NCI-H2171 treated with DMSO at 0.1 percent for 48 hours (cell line): ENCODE results near the gene XRCC4.

Experiments
- DNase-seq: peaks from one replicate; lab custom pipeline; 2025; lab: John Stamatoyannopoulos, UW

XRCC4 gene

DNA sequence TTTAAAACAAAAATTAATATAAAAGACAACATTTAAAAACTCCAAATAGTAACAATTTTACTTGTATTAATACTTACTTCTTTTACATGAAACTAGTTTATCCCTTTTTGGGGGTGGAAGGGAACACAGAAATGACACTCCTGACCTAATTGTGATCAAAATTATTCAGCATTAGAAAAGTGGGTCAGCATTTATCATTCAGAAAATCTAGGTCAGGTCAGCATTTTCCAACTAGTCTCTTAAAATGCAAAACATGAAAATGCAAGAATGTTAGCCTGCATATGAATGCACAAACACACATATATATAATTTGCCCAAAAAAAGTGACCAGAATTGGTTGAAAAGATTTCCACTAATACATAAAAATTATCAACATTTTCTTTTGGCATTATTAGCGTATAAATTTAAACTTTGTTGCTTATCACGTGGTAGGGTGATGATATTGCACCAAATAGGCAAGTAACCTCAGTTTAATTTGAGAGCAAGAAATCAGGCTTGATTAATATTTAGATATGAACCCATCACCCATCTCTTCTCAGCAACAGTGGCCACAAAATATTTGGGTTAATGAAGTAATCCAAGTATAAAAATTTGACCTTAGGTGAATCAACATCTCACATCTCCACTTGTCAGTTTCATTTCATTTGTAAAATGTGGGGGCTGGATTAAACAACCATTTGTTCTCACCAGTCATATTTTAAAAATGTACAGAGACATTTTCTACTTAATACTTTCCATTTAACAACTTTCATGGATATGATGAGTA is 5.9 kb upstream of the XRCC4 start:
- no peak for DNase-seq

DNA sequence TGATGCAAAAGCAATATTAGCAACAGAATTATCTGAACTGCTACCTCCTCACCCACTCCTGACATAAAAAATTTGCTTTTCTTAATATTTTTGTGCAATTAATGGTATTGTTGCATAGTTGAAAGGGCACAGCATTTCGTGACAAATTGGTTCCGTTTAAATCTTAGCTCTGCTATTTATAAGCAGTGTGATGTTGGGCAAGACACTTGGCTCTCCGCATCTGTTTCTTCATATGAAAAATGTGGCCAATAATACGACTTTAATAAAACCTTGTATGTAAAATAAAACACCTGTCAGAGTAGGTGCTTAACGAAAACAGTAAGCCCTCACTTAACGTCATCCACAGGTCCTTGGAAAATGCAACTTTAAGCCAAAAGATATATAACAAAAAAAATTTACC is 4.4 kb upstream of the XRCC4 start:
- DNase-seq: no peak

GRCh38 chr5:83077662-83078261 is 415 bp downstream of the XRCC4 start:
- DNase-seq: no peak

DNA sequence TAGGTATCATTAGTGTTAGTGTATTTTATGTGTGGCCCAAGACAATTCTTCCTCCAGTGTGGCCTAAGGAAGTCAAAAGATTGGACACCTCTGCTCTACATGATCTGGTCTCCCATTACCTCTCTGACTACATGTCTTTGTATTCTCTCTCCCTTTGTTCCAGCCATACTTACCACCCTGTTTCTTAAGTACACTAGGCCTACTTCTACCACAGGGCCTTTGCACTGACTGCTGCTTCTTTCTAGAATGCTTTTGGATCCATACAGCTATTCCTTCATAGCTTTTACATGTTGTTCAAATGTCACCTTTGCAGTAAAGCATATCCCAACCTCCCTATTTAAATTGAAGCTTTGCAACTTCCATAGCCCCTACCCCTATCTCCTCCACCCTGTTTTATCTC is 5.4 kb downstream of the XRCC4 start:
- DNase-seq: no peak

DNA sequence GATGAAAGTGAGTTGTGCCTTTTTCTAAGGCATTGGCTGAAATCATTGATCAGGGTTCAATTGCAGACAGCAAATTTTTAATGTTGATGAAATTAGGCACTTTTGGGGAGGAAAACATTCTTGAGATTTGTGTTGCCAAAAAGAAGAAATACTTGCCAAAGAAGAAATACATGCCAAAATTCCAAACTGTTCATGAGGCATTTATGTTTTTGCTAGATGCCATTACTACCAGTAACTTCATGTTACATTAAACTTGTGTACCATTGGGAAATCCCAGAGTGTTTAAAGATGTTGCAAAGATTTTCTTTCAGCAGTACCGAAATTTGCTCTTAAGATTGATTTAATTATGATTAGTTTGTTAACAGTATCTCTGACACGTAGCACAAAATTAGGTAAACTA is 7.0 kb downstream of the XRCC4 start:
- no peak for DNase-seq

DNA sequence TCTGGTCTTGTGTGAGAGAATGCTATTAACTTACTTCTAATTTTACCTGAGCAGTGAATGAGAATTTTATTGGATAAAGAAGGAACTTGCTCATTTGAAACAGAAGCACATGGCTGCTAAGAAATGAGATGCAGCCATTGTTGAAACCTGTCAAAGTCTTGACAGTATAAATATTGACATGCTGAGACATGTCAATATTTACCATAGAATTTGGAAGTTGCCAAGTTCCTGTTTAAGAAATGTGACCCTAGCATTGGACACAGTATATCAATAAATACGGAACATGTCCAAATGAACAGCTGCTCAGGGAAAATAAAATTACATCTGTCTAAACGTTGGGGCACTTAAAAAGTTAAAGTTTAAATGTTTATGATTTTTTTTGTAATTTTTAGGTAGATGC is 7.8 kb downstream of the XRCC4 start:
- no peak for DNase-seq

DNA sequence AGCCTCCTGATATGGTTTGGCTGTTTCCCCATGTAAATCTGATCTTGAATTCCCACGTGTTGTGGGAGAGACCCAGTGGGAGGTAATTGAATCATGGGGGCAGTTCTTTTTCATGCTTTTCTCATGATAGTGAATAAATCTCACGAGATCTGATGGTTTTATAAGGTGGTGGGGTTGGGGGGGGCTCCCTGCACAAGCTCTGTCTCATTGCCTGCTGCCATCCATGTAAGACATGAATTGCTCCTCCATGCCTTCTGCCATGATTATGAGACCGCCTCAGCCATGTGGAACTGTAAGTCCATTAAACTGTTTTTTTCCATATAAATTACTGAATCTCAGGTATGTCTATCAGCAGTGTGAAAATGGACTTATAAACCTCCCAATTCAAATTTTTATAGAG is 12.8 kb downstream of the XRCC4 start:
- no peak for DNase-seq

DNA sequence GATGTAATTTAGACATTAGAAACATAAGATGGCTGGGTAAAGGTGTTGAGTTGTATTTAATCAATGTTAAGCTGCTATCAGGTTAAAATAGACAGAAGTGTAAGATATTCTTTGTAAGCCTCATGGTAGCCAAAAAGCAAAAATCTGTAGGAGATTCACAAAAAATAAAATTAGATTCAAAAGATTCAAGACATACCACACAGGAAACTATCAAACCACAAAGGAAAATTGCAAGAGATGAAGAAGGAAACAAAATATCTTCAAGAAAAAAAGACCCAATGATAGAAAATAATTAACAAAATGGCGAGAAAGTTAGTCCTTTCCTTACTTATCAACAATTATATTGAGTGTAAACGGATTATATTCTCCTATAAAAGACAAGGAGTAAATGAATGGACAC is 15.3 kb downstream of the XRCC4 start:
- DNase-seq: no peak

DNA sequence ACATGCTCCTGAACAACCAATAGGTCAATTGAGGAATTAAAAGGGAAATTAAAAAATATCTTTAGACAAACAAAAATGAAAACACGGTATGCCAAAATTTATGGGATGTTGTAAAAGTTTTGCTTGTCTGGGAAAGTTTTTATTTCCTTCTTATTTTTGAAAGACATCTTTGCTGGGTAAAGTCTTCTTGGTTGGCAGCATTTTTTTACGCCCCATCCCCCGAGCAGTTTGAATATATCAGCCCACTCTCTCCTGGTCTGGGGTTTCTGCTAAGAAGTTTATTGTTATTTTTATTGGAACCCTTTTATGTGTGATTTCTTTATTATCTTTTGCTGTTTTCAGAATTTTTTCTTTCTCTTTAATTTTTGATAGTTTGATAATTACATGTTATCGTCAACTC is 16.3 kb downstream of the XRCC4 start:
- DNase-seq: no peak

- DNase-seq: no peak
Measured at GRCh38 chr5:83095163-83095956, 18.0 kb downstream of the XRCC4 start.

DNA sequence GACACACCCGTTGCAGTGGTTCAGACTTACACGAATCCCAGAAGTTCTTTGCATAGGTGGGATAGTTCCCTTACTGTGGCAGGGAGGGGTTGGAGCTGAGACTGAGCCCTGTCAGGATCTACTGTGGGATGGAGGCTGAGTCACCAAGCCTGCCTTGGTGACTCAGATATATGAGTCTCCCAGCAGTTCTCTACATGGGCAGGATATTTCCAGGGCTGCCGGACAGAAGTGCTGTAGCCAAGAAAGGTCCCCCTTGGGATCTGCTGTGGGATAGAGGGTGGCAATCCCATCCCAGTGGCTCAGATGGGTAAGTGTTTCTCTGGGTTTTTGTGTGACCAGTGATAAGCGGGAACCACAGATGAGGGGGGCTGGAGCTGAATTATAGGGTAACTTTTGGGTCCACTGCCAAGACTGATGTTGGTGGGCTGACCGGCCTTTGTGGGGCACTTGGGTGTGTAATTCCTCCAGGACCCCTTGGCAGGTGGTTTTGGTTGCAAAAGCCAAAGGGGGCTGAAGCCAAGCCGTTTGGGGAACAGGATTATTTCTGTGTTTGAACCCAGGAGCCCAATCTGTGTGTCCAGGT is 18.7 kb downstream of the XRCC4 start:
- no peak for DNase-seq

DNA sequence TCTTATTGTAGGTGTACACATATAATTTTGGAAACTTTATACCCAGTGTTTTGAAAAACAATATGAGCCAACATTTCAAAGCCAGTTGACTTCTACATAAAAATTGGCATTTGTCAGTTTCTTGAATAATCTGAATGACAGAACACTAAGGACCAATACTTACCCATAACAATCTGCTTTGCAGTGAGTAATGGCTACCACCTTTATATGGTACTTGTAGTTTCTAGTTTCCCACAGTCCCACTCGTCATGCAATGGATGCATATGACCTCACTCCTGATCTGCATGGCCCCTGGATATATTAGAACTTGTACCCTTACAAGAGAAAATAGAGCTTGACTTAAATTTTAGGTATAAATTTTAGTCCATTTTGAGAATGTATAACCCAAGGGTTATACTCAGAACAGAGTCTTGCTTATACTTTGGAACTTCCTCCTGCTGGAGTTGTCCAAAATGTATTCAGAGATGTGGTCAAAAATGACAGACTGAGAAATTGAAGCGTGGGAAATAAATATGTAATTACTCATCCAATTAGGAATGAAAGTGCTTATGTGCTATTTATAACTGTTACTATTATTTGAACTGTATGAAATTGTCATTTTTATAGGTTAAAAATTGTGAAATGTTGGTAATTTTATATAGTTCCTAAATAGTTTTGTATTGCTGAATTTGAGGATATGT is 19.5 kb downstream of the XRCC4 start:
- DNase-seq: no peak

DNA sequence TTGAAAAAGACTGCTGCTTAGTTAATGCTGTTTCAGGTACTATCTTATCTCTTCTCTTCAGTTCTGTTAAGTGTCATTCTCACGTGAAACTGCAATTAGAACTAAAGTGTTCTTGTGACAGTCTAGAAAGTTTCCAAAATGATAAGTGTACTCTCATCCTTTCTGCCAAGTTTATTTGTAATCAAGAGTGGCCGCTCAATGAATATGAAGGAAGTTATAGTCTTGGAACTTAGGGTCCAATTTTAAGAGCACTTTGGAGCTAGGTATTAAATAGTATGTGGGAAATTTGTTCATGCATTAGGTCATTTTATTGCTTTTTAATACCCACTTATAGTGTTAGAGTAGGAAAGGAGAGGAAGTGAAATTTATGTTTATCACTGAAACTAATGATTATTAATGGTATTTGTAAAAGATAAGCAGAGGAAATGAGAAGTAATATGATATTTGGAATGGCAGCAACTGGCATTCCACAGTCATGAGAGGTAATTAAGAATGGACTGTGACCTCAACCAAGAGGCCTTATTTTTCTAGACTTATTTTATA is 20.4 kb downstream of the XRCC4 start:
- no peak for DNase-seq

DNA sequence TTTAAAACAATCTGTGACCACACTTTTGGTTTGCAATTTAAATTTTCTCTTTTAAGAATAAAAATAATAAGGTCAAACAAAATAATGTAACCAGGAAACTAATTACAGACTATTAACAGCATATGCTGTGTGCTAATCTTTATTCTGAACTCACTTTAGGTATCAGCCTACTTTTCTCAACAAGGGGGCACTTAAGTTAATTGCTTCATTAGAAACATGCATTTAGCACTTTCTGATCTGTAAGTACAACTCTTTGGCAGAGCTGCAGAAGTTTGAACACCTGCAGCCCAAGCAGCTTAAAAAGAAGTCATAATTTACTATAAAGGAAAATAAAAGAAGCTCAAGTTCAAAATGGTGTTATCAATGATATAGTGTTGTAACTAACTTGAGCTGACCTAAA is 21.7 kb downstream of the XRCC4 start:
- no peak for DNase-seq

DNA sequence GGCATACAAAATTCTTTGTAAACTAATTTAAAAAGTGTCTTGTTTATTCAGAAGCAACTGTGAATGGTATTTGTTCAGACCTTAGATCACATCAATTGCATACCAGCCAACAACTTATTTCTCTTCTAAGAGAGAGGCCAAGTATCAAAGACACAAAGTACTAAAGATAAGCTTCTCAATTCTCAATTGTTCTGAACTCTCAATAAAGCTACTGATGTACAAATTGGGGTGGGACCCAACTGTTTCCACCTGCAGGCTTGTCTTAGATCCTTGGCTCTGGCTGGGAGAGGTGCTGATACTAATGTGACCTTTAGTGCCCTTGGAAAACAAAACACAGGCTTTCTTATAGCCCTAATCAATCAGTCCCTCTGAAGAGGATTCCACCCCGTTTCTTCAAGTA is 22.1 kb downstream of the XRCC4 start:
- DNase-seq: no peak

DNA sequence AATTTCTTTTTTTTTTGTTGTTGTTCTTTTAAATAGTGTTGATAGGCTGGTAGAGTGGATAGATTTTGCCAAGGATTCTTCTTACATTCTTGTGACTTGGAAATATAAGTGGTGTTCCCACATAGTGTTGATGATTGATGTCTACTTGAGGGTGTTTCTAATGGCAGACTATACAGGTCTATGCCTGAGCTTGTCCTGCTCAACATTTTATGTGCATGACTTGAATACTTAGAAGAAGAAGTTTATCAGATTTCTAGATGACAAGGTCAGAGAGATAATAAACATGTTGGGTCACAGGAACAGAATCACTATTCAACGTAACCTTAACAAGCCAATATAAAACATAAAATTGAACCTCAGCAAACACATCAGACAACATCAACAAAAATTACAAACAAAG is 24.2 kb downstream of the XRCC4 start:
- no peak for DNase-seq

DNA sequence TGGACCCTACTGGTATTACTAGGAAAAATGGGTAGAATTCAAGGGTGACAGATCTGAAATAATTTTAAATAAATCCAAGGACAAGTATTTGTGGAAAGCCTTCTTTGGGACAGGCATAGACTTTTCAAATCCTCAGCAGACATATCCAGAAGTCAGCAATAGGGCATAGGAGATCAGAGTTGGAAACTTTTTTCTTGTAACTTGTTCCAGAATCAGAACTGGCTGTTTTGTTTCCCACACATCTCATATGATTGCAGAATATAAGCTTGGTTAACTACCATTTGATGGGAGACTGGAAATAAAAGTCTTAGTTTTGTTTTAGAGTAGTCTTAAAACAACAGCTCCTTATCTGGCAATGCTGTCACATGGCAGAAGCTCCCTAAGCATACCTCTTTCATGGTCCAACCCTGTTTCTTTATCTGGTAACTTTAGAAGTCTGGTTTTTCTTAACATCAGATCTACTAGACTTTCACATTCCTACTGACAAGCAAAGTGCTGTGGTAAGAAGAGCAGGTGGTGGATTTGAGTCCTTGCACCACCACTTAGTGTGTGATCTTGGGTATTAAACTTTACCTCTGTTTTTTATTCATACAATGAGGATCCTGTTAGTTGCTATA is 25.1 kb downstream of the XRCC4 start:
- no peak for DNase-seq

- DNase-seq: no peak
Measured at GRCh38 chr5:83104021-83104420, 26.7 kb downstream of the XRCC4 start.

DNA sequence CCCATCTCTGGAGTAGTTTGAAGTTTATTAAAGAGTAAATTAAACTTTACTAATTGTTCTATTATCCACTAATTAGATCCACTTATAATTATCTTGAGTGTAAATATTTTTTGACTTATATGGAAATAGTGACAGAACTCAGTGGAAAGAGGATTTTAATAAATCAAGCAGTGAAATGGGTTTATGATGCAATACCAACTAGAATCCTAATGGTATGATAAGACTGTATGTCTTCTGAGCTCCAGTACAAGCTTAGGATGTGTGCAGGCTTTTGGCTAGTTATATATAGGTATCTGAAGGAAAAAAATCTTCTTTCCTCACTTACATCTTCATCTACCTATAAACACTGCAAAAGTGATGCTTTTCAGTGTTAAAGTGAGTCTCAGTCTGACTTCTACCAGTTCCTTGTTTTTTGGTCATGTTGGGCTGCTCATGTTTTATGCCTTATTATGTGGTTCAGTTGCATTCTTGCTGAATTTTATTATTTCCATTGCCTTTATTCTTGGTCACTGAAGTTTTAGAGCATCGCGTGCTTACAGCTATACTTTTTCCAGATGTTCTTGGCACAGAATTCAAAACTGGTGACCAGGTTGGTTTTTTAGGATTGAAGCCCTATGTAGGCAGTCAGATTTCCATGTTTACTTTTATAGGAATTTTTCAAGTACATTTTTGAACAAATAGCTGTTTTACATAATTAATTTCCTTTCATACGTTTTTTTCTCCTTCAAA is 30.5 kb downstream of the XRCC4 start:
- no peak for DNase-seq

DNA sequence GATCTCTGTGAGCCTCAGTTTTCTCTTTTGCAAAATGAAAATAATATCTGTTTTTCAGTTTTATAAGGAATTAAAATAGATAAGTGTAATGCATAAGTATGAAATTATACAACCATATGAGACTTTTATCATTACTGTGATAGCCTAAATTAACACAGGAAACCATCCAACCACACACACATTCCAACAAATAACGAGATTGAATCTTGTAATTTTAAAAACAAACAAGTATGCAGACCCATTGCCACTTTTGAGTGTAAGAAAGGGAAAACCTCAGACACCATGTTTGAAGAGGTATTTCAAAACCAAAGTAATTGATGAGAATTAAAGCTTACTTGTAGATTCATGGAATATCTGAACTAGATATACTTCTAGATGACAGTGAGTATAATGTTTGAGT is 32.0 kb downstream of the XRCC4 start:
- DNase-seq: no peak

- no peak for DNase-seq
Measured at GRCh38 chr5:83115816-83116215, 38.5 kb downstream of the XRCC4 start.
